H9 (cell line): ENCODE measurements around the gene MIPOL1. TPM values are rescaled to one million over a fixed set of nuclear protein-coding genes. Genes with fewer than 3 reads are reported as not detected.
"Not testable (repeated sequence)": the region's sequence is repeated elsewhere in the genome, so short reads cannot be mapped to it uniquely, and the experiment has no call there.

Experiments
- DNase-seq: peaks from one replicate; pipeline ENCODE4 v3.0.0-alpha.2; 2017
- H2AFZ ChIP-seq: one replicate; pipeline ENCODE4 v1.6.1; 2013; ENCODE audit warnings: mild to moderate bottlenecking, low read length, control low read depth, moderate library complexity
- H2AK5ac ChIP-seq: 2 replicates; pipeline ENCODE4 v1.6.1; 2013; ENCODE audit warnings: low read length, control low read depth, mixed read lengths; ENCODE audit not compliant: insufficient read length
- H2BK120ac ChIP-seq: one replicate; pipeline ENCODE4 v1.6.1; 2013; ENCODE audit warnings: low read depth, mild to moderate bottlenecking, low read length, control low read depth, inconsistent platforms; ENCODE audit not compliant: poor library complexity, severe bottlenecking
- H2BK12ac ChIP-seq: 2 replicates; pipeline ENCODE4 v1.6.1; 2013; ENCODE audit warnings: low read length, control low read depth, mixed read lengths, low read depth; ENCODE audit not compliant: insufficient read length
- H2BK15ac ChIP-seq: 2 replicates; pipeline ENCODE4 v1.6.1; 2013; ENCODE audit warnings: low read depth, low read length, control low read depth
- H2BK20ac ChIP-seq: one replicate; pipeline ENCODE4 v1.6.1; 2013; ENCODE audit warnings: low read depth, mild to moderate bottlenecking, low read length, control low read depth, inconsistent platforms; ENCODE audit not compliant: poor library complexity, severe bottlenecking
- H2BK5ac ChIP-seq: 2 replicates; pipeline ENCODE4 v1.6.1; 2013; ENCODE audit warnings: low read length, control low read depth, mixed read lengths; ENCODE audit not compliant: insufficient read length
- H3K14ac ChIP-seq: 2 replicates; pipeline ENCODE4 v1.6.1; 2013; ENCODE audit warnings: low read length, control low read depth; ENCODE audit not compliant: insufficient read depth
- H3K18ac ChIP-seq: 2 replicates; pipeline ENCODE4 v1.6.1; 2013; ENCODE audit warnings: low read depth, mild to moderate bottlenecking, mixed read lengths, low read length, control low read depth; ENCODE audit not compliant: insufficient read length
- H3K23ac ChIP-seq: 2 replicates; pipeline ENCODE4 v1.6.1; 2013; ENCODE audit warnings: low read length, control low read depth, mixed read lengths, low read depth; ENCODE audit not compliant: insufficient read length
- H3K23me2 ChIP-seq: 2 replicates; pipeline ENCODE4 v1.6.1; 2013; ENCODE audit warnings: low read depth, mild to moderate bottlenecking, mixed read lengths, low read length, control low read depth; ENCODE audit not compliant: insufficient read length, poor library complexity, severe bottlenecking
- H3K27ac ChIP-seq: 2 replicates; pipeline ENCODE4 v1.5.1; 2013; ENCODE audit warnings: low read length, control low read depth, mixed read lengths, low read depth; ENCODE audit not compliant: insufficient read length
- H3K27me3 ChIP-seq: 2 replicates; pipeline ENCODE4 v1.6.1; 2013; ENCODE audit warnings: low read length, control low read depth, inconsistent platforms; ENCODE audit not compliant: insufficient read depth
- H3K4ac ChIP-seq: 2 replicates; pipeline ENCODE4 v1.6.1; 2013; ENCODE audit warnings: low read depth, mild to moderate bottlenecking, control low read depth, inconsistent platforms, low read length, moderate library complexity
- H3K4me1 ChIP-seq: 2 replicates; pipeline ENCODE4 v1.6.1; 2013; ENCODE audit warnings: low read length, control low read depth, inconsistent platforms; ENCODE audit not compliant: insufficient read depth
- H3K4me2 ChIP-seq: 2 replicates; pipeline ENCODE4 v1.6.1; 2013; ENCODE audit warnings: low read length, control low read depth, mixed read lengths; ENCODE audit not compliant: insufficient read length, insufficient read depth
- H3K56ac ChIP-seq: 2 replicates; pipeline ENCODE4 v1.6.1; 2013; ENCODE audit warnings: low read depth, mild to moderate bottlenecking, mixed read lengths, low read length, control low read depth; ENCODE audit not compliant: insufficient read length
- H3K79me1 ChIP-seq: 2 replicates; pipeline ENCODE4 v1.6.1; 2013; ENCODE audit warnings: low read depth, mild to moderate bottlenecking, moderate library complexity, low read length, control low read depth, inconsistent platforms; ENCODE audit not compliant: insufficient read depth, poor library complexity, severe bottlenecking
- H3K79me2 ChIP-seq: 2 replicates; pipeline ENCODE4 v1.6.1; 2013; ENCODE audit warnings: low read length, control low read depth, inconsistent platforms; ENCODE audit not compliant: insufficient read depth
- H3K9ac ChIP-seq: 2 replicates; pipeline ENCODE4 v1.6.1; 2013; ENCODE audit warnings: low read length, control low read depth, mixed read lengths; ENCODE audit not compliant: insufficient read length; ENCODE audit errors: extremely low read depth
- H3K9me3 ChIP-seq: one replicate; pipeline ENCODE4 v1.6.1; 2013; ENCODE audit warnings: low read depth, low read length, inconsistent platforms; ENCODE audit not compliant: control insufficient read depth
- H3T11ph ChIP-seq: one replicate; pipeline ENCODE4 v1.6.1; 2013; ENCODE audit warnings: mild to moderate bottlenecking, low read length, control low read depth, inconsistent platforms
- H4K20me1 ChIP-seq: one replicate; pipeline ENCODE4 v1.6.1; 2013; ENCODE audit not compliant: control insufficient read depth, insufficient read length, insufficient read depth
- H4K5ac ChIP-seq: 2 replicates; pipeline ENCODE4 v1.6.1; 2013; ENCODE audit warnings: low read depth, mild to moderate bottlenecking, mixed read lengths, low read length, control low read depth; ENCODE audit not compliant: insufficient read length
- H4K8ac ChIP-seq: replicated peaks from 2 replicates; pipeline ENCODE4 v1.6.1; 2013; ENCODE audit warnings: low read length, control low read depth, mixed read lengths, low read depth; ENCODE audit not compliant: insufficient read length
- H4K91ac ChIP-seq: 2 replicates; pipeline ENCODE4 v1.6.1; 2013; ENCODE audit warnings: low read depth, mild to moderate bottlenecking, moderate library complexity, mixed read lengths, low read length, control low read depth; ENCODE audit not compliant: insufficient read length
- H3K27ac Mint-ChIP-seq, 3 experiments: 2 replicates in 2 of 3; 3 replicates in 1 of 3; pipeline ENCODE4 v1.8.0; 2020 to 2021; ENCODE audit warnings: mixed read lengths in 3 of 3, mild to moderate bottlenecking in 1 of 3, moderate library complexity in 1 of 3
- H3K27me3 Mint-ChIP-seq: 2 replicates; pipeline ENCODE4 v1.8.0; 2021; ENCODE audit warnings: low read depth, mild to moderate bottlenecking, moderate library complexity, mixed read lengths
- H3K36me3 Mint-ChIP-seq, 3 experiments: 2 replicates in 2 of 3; 3 replicates in 1 of 3; pipeline ENCODE4 v1.8.0; 2020 to 2021; ENCODE audit warnings: low read depth in 3 of 3, mixed read lengths in 3 of 3; ENCODE audit not compliant: insufficient read depth in 1 of 3
- H3K4me1 Mint-ChIP-seq, 2 experiments: 2 replicates each; pipeline ENCODE4 v1.8.0; 2020; ENCODE audit warnings: mixed read lengths in 2 of 2
- H3K4me3 Mint-ChIP-seq, 2 experiments: 2 replicates in 1 of 2; 3 replicates in 1 of 2; pipeline ENCODE4 v1.8.0; 2020 to 2021; ENCODE audit warnings: mild to moderate bottlenecking in 2 of 2, mixed read lengths in 2 of 2, moderate library complexity in 1 of 2
- H3K9me3 Mint-ChIP-seq, 2 experiments: 2 replicates in 1 of 2; 3 replicates in 1 of 2; pipeline ENCODE4 v1.8.0; 2020; ENCODE audit warnings: mild to moderate bottlenecking in 2 of 2, mixed read lengths in 2 of 2, moderate library complexity in 1 of 2
- CTCF ChIP-seq: fragments of 200-600 bp; sonication (generic); conservative IDR thresholded peaks from 3 replicates; pipeline ENCODE4 v1.8.0; 2021; ENCODE audit warnings: antibody characterized with exemption, mild to moderate bottlenecking
- WGBS: extraction: QIAGEN DNeasy Blood & Tissue Kit; methylation state at CpG from one replicate; pipeline ENCODE4 v1.1.7; 2013; ENCODE audit warnings: missing lambda C conversion rate, low lambda C conversion rate, mixed read lengths; ENCODE audit not compliant: insufficient read length; ENCODE audit errors: extremely low coverage; 5-methylcytosine and 5-hydroxymethylcytosine counted together
- total RNA-seq: library from RNA; stranded (reverse); gene quantifications from 2 replicates; pipeline ENCODE4 v1.2.1, GENCODE V29; 2021

The MIPOL1 gene
- total RNA-seq, 1 experiment from 2014 or later = 15.6 TPM

- Histone ChIP-seq H3K9ac (no peak overlapping the region), H4K5ac (no peak overlapping the region), H3K4me2 (no peak overlapping the region), H3K23me2 (no peaks in the 10 kb centered on the region), H3K9me3 (no peaks in the 10 kb centered on the region), H3K18ac (no peak overlapping the region), H3K27ac (no peak overlapping the region), H2AK5ac (no peak overlapping the region), H2BK5ac (no peak overlapping the region), H3K79me1 (no peaks in the 10 kb centered on the region), H3K4me1 (no peaks in the 10 kb centered on the region), H3T11ph (no peak overlapping the region), H3K4ac (no peak overlapping the region), H4K91ac (no peak overlapping the region), H2BK15ac (no peak overlapping the region), H3K27me3 (no peaks in the 10 kb centered on the region), H4K8ac (no peak overlapping the region), H3K23ac (no peak overlapping the region), H2BK120ac (no peak overlapping the region), H3K14ac (no peak overlapping the region), H2BK20ac (no peak overlapping the region), H3K79me2 (no peaks in the 10 kb centered on the region; the same call in 1 of the 2 replicates), H2AFZ (no peak overlapping the region), H3K56ac (no peak overlapping the region), H2BK12ac (no peak overlapping the region), H4K20me1 (no peaks in the 10 kb centered on the region)
- peaks cover 3 to 20% of the 10 kb centered on the region in 2 experiments for H3K9me3 Mint-ChIP-seq
- WGBS = no CpG with 5 or more reads among the region's 2 CpGs
- peaks cover 2 to 5% of the 10 kb centered on the region in 2 experiments; a peak in 3 of 4 replicates for H3K4me1 Mint-ChIP-seq
- no peak for TF ChIP-seq CTCF
- H3K4me3 Mint-ChIP-seq = no peak overlapping the region
- DNase-seq = no peak
- no peaks in the 10 kb centered on the region for H3K27me3 Mint-ChIP-seq
- H3K36me3 Mint-ChIP-seq = peaks cover 0 to 22% (median 21%) of the 10 kb centered on the region in 3 experiments; a peak in 5 of 7 replicates
- no peak overlapping the region for H3K27ac Mint-ChIP-seq
These were observed 39.8 kb upstream of the MIPOL1 start for GRCh38 chr14:37157987-37158386.

GRCh38 chr14:37162307-37162706, 35.4 kb upstream of the MIPOL1 start:
- H3K9me3 ChIP-seq, H3K14ac ChIP-seq, H3K4ac ChIP-seq, H3K23me2 ChIP-seq, H3K23ac ChIP-seq, H4K91ac ChIP-seq, H3K4me1 ChIP-seq, H4K20me1 ChIP-seq, H3K4me2 ChIP-seq, H2AFZ ChIP-seq, H3K79me2 ChIP-seq, H2BK5ac ChIP-seq, H3K27ac ChIP-seq, H2BK20ac ChIP-seq, H3K56ac ChIP-seq, H3K4me3 Mint-ChIP-seq, H3K27ac Mint-ChIP-seq, H3K18ac ChIP-seq, H2BK12ac ChIP-seq, H4K8ac ChIP-seq, H3K9ac ChIP-seq, H3K79me1 ChIP-seq, H3K27me3 ChIP-seq, H2BK15ac ChIP-seq, DNase-seq, H4K5ac ChIP-seq, H3K27me3 Mint-ChIP-seq, H2BK120ac ChIP-seq, H2AK5ac ChIP-seq, H3T11ph ChIP-seq: not testable (repeated sequence)
- Mint-ChIP-seq H3K9me3 (peaks cover 3 to 13% of the 10 kb centered on the region in 2 experiments), H3K36me3 (peaks cover 0 to 22% (median 12%) of the 10 kb centered on the region in 3 experiments; a peak in 5 of 7 replicates), H3K4me1 (peaks cover 20 to 25% of the 10 kb centered on the region in 2 experiments)
- no CpG with 5 or more reads among the region's 2 CpGs for WGBS
